Keratinocyte (primary cell): ENCODE data around the gene STN1. TPM values are rescaled to one million over a fixed set of nuclear protein-coding genes. Genes with fewer than 3 reads are reported as not detected.

Experiments used
- DNase-seq: peaks from one replicate; pipeline ENCODE4 v3.0.0-alpha.2; 2011; ENCODE audit warnings: low read depth, missing footprints, low spot score
- FAIRE-seq: peaks from 2 replicates; lab custom pipeline; 2011; peaks lifted over from hg19 to GRCh38; lab: Jason Lieb, UNC
- H2AFZ ChIP-seq: 2 replicates; pipeline ENCODE4 v1.6.0; 2012; ENCODE audit warnings: low read length, control low read depth, inconsistent platforms; ENCODE audit not compliant: control insufficient read depth
- H3K27ac ChIP-seq: 2 replicates; pipeline ENCODE4 v1.5.1; 2011; ENCODE audit warnings: low read length; ENCODE audit not compliant: control insufficient read depth, insufficient read depth
- H3K27me3 ChIP-seq: 3 replicates; pipeline ENCODE4 v1.6.0; 2011; ENCODE audit warnings: low read length; ENCODE audit not compliant: control insufficient read depth, insufficient read depth; ENCODE audit errors: extremely low read depth
- H3K36me3 ChIP-seq, 2 experiments: 2 replicates in 1 of 2; 3 replicates in 1 of 2; pipeline ENCODE4 v1.5.1; 2011; ENCODE audit warnings: low read length in 2 of 2, mild to moderate bottlenecking in 1 of 2; ENCODE audit not compliant: control insufficient read depth in 2 of 2, insufficient read depth in 2 of 2; ENCODE audit errors: extremely low read depth in 1 of 2
- H3K4me1 ChIP-seq: 3 replicates; pipeline ENCODE4 v1.5.1; 2011; ENCODE audit warnings: low read length; ENCODE audit not compliant: control insufficient read depth, insufficient read depth; ENCODE audit errors: extremely low read depth
- H3K4me2 ChIP-seq: 3 replicates; pipeline ENCODE4 v1.6.0; 2011; ENCODE audit warnings: low read depth, low read length; ENCODE audit not compliant: control insufficient read depth, insufficient read depth; ENCODE audit errors: extremely low read depth
- H3K4me3 ChIP-seq, 3 experiments: fragments of 200-600 bp in 1 of 3; sonication (generic) in 1 of 3; 2 replicates in 2 of 3; 3 replicates in 1 of 3; pipeline ENCODE4 v1.5.1; 2011 to 2016; ENCODE audit warnings: low read length in 3 of 3, mild to moderate bottlenecking in 3 of 3, control low read depth in 2 of 3, inconsistent platforms in 1 of 3, low read depth in 1 of 3, mixed read lengths in 1 of 3, mixed run types in 1 of 3, moderate library complexity in 1 of 3; ENCODE audit not compliant: control insufficient read depth in 2 of 3, insufficient read depth in 2 of 3; ENCODE audit errors: extremely low read depth in 1 of 3
- H3K79me2 ChIP-seq: 2 replicates; pipeline ENCODE4 v1.6.0; 2012; ENCODE audit warnings: low read length; ENCODE audit not compliant: control insufficient read depth, insufficient read depth
- H3K9ac ChIP-seq: 3 replicates; pipeline ENCODE4 v1.6.0; 2011; ENCODE audit warnings: low read length; ENCODE audit not compliant: control insufficient read depth, insufficient read depth; ENCODE audit errors: extremely low read depth
- H3K9me1 ChIP-seq: 3 replicates; pipeline ENCODE4 v1.6.0; 2011; ENCODE audit warnings: low read length; ENCODE audit not compliant: control insufficient read depth, insufficient read depth; ENCODE audit errors: extremely low read depth
- H3K9me3 ChIP-seq: 2 replicates; pipeline ENCODE4 v1.5.1; 2012; ENCODE audit warnings: low read depth, low read length; ENCODE audit not compliant: control insufficient read depth
- H4K20me1 ChIP-seq: 3 replicates; pipeline ENCODE4 v1.6.0; 2011; ENCODE audit warnings: low read length; ENCODE audit not compliant: control insufficient read depth, insufficient read depth; ENCODE audit errors: extremely low read depth
- CTCF ChIP-seq, 3 experiments: IDR thresholded peaks in 1 of 3; conservative IDR thresholded peaks in 1 of 3; optimal IDR thresholded peaks in 1 of 3; 2 replicates in 2 of 3; 3 replicates in 1 of 3; pipeline versions ENCODE3 to v1.5.1; 2011; ENCODE audit warnings: low read length in 3 of 3, mild to moderate bottlenecking in 3 of 3, moderate library complexity in 2 of 3, control low read depth in 1 of 3, inconsistent platforms in 1 of 3; ENCODE audit not compliant: insufficient read depth in 2 of 3; ENCODE audit errors: extremely low read depth in 1 of 3
- EZH2 ChIP-seq: IDR thresholded peaks from one replicate; pipeline ENCODE4 v1.6.1; 2012; ENCODE audit warnings: inconsistent platforms, mild to moderate bottlenecking, low read length, moderate library complexity
- dilution Hi-C: fragments of 300-500 bp; cut with MboI; formaldehyde crosslinking; loops from one replicate; pipeline ENCODE4 v1.7.0; 2020; ENCODE audit warnings: low sequenced_read_pairs; ENCODE audit not compliant: extremely low pct_ligation_motif_present
- polyA plus RNA-seq, 5 experiments: library from polyadenylated mRNA; depleted of rRNA in 3 of 5; stranded (reverse) in 3 of 5; stranded (forward) in 1 of 5; unstranded in 1 of 5; fragments of >200 nt; gene quantifications; 1 replicate in 1 of 5; 2 replicates in 3 of 5; 3 replicates in 1 of 5; pipeline versions ENCODE4 v1.2.1 to v1.2.3, GENCODE V29; 2011 to 2012; ENCODE audit warnings: missing spikeins in 2 of 5, low read depth in 1 of 5, low replicate concordance in 1 of 5

The STN1 gene
- polyA plus RNA-seq, 1 donor (not counting 4 experiments of a cell fraction or from before 2014, with no cell fraction given) = 29.0 TPM

GRCh38 chr10:103853428-103854264 lies 64.3 kb downstream of the STN1 start:
- Histone ChIP-seq H2AFZ (no peak overlapping the region), H3K4me3 (peak overlapping the region; percentile 82 to 95 (median 83)), H3K27ac (peak overlapping the region; percentile 76), H3K4me2 (peak overlapping the region; percentile 99), H3K9me1 (peaks cover 2% of the 10 kb centered on the region), H3K27me3 (no peaks in the 10 kb centered on the region), H3K36me3 (peaks cover 15 to 38% of the 10 kb centered on the region in 2 experiments), H3K79me2 (peaks cover 65% of the 10 kb centered on the region), H3K9me3 (no peaks in the 10 kb centered on the region), H3K4me1 (peaks cover 47% of the 10 kb centered on the region), H4K20me1 (no peaks in the 10 kb centered on the region), H3K9ac (peak overlapping the region; percentile 89)
- FAIRE-seq (peak; percentile 71), DNase-seq (no peak)
- dilution Hi-C loops = no loop called here
- no peak for TF ChIP-seq CTCF (optimal IDR thresholded peaks at IDR 0.05 in 1 of 3, IDR thresholded peaks at IDR 0.05 in 1 of 3, conservative IDR thresholded peaks at IDR 0.05 in 1 of 3; ENCODE audit: extremely low read depth in 1 of 3, insufficient read depth in 2 of 3, low read length in 3 of 3)
- no peak for TF ChIP-seq EZH2

GRCh38 chr10:103852856-103853255 lies 65.1 kb downstream of the STN1 start:
- peak overlapping the region; percentile 89 for H3K9ac ChIP-seq

More at GRCh38 chr10:103852856-103853255, 65.1 kb downstream of the STN1 start:
- Histone ChIP-seq H4K20me1 (no peaks in the 10 kb centered on the region), H3K9me3 (no peaks in the 10 kb centered on the region), H3K4me1 (peaks cover 53% of the 10 kb centered on the region), H3K4me2 (peak overlapping the region; percentile 99), H3K79me2 (peaks cover 73% of the 10 kb centered on the region), H3K4me3 (peak overlapping the region; percentile 82 to 95 (median 83)), H3K9me1 (peaks cover 2% of the 10 kb centered on the region), H2AFZ (no peak overlapping the region), H3K36me3 (peaks cover 18 to 43% of the 10 kb centered on the region in 2 experiments), H3K27ac (peak overlapping the region; percentile 76), H3K27me3 (no peaks in the 10 kb centered on the region)
- DNase-seq (no peak), FAIRE-seq (peak; percentile 59)
- TF ChIP-seq CTCF (optimal IDR thresholded peaks at IDR 0.05 in 1 of 3, IDR thresholded peaks at IDR 0.05 in 1 of 3, conservative IDR thresholded peaks at IDR 0.05 in 1 of 3; ENCODE audit: extremely low read depth in 1 of 3, insufficient read depth in 2 of 3, low read length in 3 of 3) (no peak), EZH2 (no peak)
- dilution Hi-C loops = no loop called here
